ENCODE data around the gene ELMOD1.

The ELMOD1 gene

DNA sequence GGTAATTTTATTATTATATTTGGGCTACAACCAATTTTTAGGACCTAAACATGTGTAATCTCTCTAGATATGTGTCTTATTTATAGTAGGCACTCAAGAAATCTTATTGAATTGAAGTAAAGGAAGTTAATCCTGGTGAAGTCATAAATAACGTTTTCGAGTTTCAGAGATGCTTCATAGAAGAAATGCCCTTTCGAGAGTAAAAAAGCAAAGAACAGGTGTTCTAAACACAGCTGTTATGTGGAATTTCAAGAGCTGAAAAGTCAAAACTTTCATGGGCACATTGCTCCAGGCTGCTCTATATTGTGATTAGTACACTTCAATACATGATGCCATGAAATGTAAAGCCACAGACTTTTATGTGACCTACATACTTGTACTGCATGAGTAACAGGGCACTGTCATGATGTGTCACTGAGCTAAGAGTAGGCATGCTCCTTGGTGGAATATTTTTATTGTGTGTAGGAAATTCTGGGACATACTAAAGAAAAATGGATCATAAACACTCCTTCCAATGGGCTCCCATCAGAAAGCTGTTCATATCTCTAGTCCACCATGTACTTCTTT lies 7.2 kb upstream of the ELMOD1 start:
- no peak overlapping the region for H3K9ac ChIP-seq (ENCODE audit: low read length)
- TF ChIP-seq EZH2phosphoT487 (IDR thresholded peaks at IDR 0.05; ENCODE audit: low read depth) (no peak), CTCF (IDR thresholded peaks at IDR 0.05; ENCODE audit: low read depth, low read length) (no peak)
- no peaks in the 10 kb centered on the region for H3K4me1 ChIP-seq (ENCODE audit: low read length)
- H3K36me3 ChIP-seq (replicated peaks; ENCODE audit: low read depth, low read length) = no peaks in the 10 kb centered on the region
- no peaks in the 10 kb centered on the region for H3K9me3 ChIP-seq (ENCODE audit: insufficient read depth, low read length)
- no peak overlapping the region for H3K4me3 ChIP-seq (ENCODE audit: low read length)
- no peaks in the 10 kb centered on the region for H3K79me2 ChIP-seq (ENCODE audit: low read length)
- no peak overlapping the region for H3K27ac ChIP-seq (ENCODE audit: low read length)
- H3K27me3 ChIP-seq (ENCODE audit: low read depth, low read length) = no peaks in the 10 kb centered on the region
- H4K20me1 ChIP-seq (ENCODE audit: insufficient read depth, low read length) = no peaks in the 10 kb centered on the region
- no peak overlapping the region for H3K4me2 ChIP-seq (ENCODE audit: low read length)
- H2AFZ ChIP-seq (ENCODE audit: low read depth, low read length) = no peak overlapping the region

GRCh38 chr11:107587306-107587979 lies 3.5 kb upstream of the ELMOD1 start:
- Histone ChIP-seq H3K27ac (ENCODE audit: low read length) (no peak overlapping the region), H3K9me3 (ENCODE audit: insufficient read depth, low read length) (no peaks in the 10 kb centered on the region), H2AFZ (ENCODE audit: low read depth, low read length) (no peak overlapping the region)

DNA sequence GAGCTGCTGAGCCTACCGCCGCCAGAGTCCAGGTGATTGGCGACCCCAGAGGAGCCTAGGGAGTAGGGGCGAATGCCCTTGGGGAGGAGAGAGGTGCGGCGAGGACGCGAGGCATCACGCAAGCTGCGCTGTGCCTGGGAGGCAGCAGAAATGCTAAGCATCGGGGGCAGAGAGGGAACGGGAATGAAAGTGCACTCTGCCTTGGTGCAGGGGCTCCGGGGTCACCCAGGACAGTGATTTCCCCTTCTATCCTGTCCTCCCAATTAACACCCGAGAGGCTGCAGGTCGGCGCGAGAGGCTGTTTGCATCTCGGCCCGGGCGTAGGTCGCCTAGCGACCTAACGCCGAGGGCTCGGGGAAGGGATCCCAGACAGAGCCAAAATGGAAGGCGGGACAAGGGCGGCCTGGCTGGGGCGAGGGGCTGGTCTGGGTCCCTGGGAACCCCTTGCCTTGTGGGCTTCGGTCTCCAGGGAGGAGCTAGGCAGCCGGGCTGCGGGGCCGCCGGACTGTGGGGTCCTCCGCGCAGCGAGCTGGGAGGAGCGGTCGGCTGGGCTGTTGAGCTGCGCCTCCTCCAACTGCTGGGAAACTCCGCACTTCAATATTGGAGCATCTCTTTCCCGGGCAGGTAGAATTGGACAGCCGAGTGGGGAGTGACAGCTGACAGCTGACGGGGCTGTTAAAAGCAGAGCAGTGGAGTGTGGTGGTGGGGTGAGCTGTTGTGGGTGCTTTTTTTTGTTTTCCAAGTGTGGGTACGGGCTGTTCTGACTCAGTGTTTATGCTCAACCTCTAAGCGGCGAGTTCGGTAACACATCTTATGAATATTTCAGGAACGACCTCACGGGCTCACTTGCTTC lies 657 bp downstream of the ELMOD1 start:
- H4K20me1 ChIP-seq (ENCODE audit: insufficient read depth, low read length) = no peaks in the 10 kb centered on the region
- peak overlapping the region; percentile 74; the same call in 1 of the 2 replicates for H2AFZ ChIP-seq (ENCODE audit: low read depth, low read length)
- peaks cover 18% of the 10 kb centered on the region for H3K27me3 ChIP-seq (ENCODE audit: low read depth, low read length)
- H3K27ac ChIP-seq (ENCODE audit: low read length) = no peak overlapping the region
- no peaks in the 10 kb centered on the region for H3K36me3 ChIP-seq (replicated peaks; ENCODE audit: low read depth, low read length)
- peak overlapping the region; percentile 20; the same call in 1 of the 2 replicates for H3K9ac ChIP-seq (ENCODE audit: low read length)
- H3K79me2 ChIP-seq (ENCODE audit: low read length) = no peaks in the 10 kb centered on the region
- H3K4me1 ChIP-seq (ENCODE audit: low read length) = no peaks in the 10 kb centered on the region
- peak overlapping the region; percentile 82 for H3K4me2 ChIP-seq (ENCODE audit: low read length)
- H3K9me3 ChIP-seq (ENCODE audit: insufficient read depth, low read length) = no peaks in the 10 kb centered on the region
- no peak for TF ChIP-seq CTCF (IDR thresholded peaks at IDR 0.05; ENCODE audit: low read depth, low read length)
- TF ChIP-seq EZH2phosphoT487 (IDR thresholded peaks at IDR 0.05; ENCODE audit: low read depth) = no peak
- H3K4me3 ChIP-seq (ENCODE audit: low read length) = peak overlapping the region; percentile 82

More at GRCh38 chr11:107587306-107587979, 3.5 kb upstream of the ELMOD1 start:
- Histone ChIP-seq H3K27me3 (ENCODE audit: low read depth, low read length) (peaks cover 14% of the 10 kb centered on the region; the same call in 1 of the 2 replicates), H3K4me2 (ENCODE audit: low read length) (no peak overlapping the region), H3K4me1 (ENCODE audit: low read length) (no peaks in the 10 kb centered on the region), H3K79me2 (ENCODE audit: low read length) (no peaks in the 10 kb centered on the region), H3K9ac (ENCODE audit: low read length) (no peak overlapping the region), H3K4me3 (ENCODE audit: low read length) (no peak overlapping the region), H3K36me3 (replicated peaks; ENCODE audit: low read depth, low read length) (no peaks in the 10 kb centered on the region), H4K20me1 (ENCODE audit: insufficient read depth, low read length) (no peaks in the 10 kb centered on the region)
- no peak for TF ChIP-seq EZH2phosphoT487 (IDR thresholded peaks at IDR 0.05; ENCODE audit: low read depth)
- TF ChIP-seq CTCF (IDR thresholded peaks at IDR 0.05; ENCODE audit: low read depth, low read length) = no peak

- Histone ChIP-seq H3K27me3 (ENCODE audit: low read depth, low read length) (peaks cover 21% of the 10 kb centered on the region), H3K9me3 (ENCODE audit: insufficient read depth, low read length) (no peaks in the 10 kb centered on the region), H3K27ac (ENCODE audit: low read length) (no peak overlapping the region), H3K4me3 (ENCODE audit: low read length) (no peak overlapping the region), H2AFZ (ENCODE audit: low read depth, low read length) (no peak overlapping the region), H3K4me1 (ENCODE audit: low read length) (no peaks in the 10 kb centered on the region), H3K36me3 (replicated peaks; ENCODE audit: low read depth, low read length) (no peaks in the 10 kb centered on the region), H3K4me2 (ENCODE audit: low read length) (no peak overlapping the region), H3K79me2 (ENCODE audit: low read length) (no peaks in the 10 kb centered on the region), H3K9ac (ENCODE audit: low read length) (no peak overlapping the region), H4K20me1 (ENCODE audit: insufficient read depth, low read length) (no peaks in the 10 kb centered on the region)
- TF ChIP-seq EZH2phosphoT487 (IDR thresholded peaks at IDR 0.05; ENCODE audit: low read depth) = no peak
- no peak for TF ChIP-seq CTCF (IDR thresholded peaks at IDR 0.05; ENCODE audit: low read depth, low read length)
Observed at GRCh38 chr11:107592231-107592590, 1.3 kb downstream of the ELMOD1 start.

Data from OCI-LY3 (cell line).